Tibial artery (tissue), 4 donors: ENCODE measurements around the gene GABBR2.

Source experiments
- DNase-seq, 2 donors: peaks; one replicate each; pipeline ENCODE4 v3.0.0-alpha.2; 2019
- H3K27ac ChIP-seq, 2 donors: fragments of 200-600 bp; sonication (generic) in 1 of 2; 1 replicate in 1 of 2; 2 replicates in 1 of 2; pipeline ENCODE4 v1.5.1; 2018 to 2019; ENCODE audit warnings: mild to moderate bottlenecking in 1 of 2
- H3K27me3 ChIP-seq, 2 donors: fragments of 200-600 bp; sonication (generic) in 1 of 2; one replicate each; pipeline versions ENCODE4 v1.5.1 to v1.6.0; 2016 to 2019
- H3K36me3 ChIP-seq, 3 donors: fragments of 200-600 bp; sonication (generic) in 2 of 3; one replicate each; pipeline ENCODE4 v1.5.1; 2016 to 2019; ENCODE audit warnings: mild to moderate bottlenecking in 2 of 3
- H3K4me1 ChIP-seq, 4 donors: fragments of 200-600 bp; sonication (generic) in 2 of 4; 1 replicate in 3 of 4; 2 replicates in 1 of 4; pipeline ENCODE4 v1.5.1; 2016 to 2019
- H3K4me3 ChIP-seq, 2 donors: fragments of 200-600 bp; sonication (generic) in 1 of 2; 1 replicate in 1 of 2; 2 replicates in 1 of 2; pipeline ENCODE4 v1.5.1; 2018 to 2019; ENCODE audit warnings: mild to moderate bottlenecking in 2 of 2
- H3K9me3 ChIP-seq, 3 donors: fragments of 200-600 bp; sonication (generic) in 1 of 3; one replicate each; pipeline ENCODE4 v1.5.1; 2016 to 2019
- intact Hi-C: fragments of 100-400 bp; cut with DNase I; formaldehyde crosslinking; loops from one replicate; pipeline ENCODE4 v1.15.0; 2023; ENCODE audit warnings: low total_unique reads
- TF ChIP-seq, protein P1 (sequence below), 2 experiments: fragments of 200-600 bp in 1 of 2; fragments of 450-650 bp in 1 of 2; IDR thresholded peaks; one replicate each; pipeline ENCODE4 v1.5.1; 2017 to 2019; ENCODE audit warnings: antibody characterized with exemption in 2 of 2, mild to moderate bottlenecking in 1 of 2, moderate library complexity in 1 of 2

Gene GABBR2

DNA sequence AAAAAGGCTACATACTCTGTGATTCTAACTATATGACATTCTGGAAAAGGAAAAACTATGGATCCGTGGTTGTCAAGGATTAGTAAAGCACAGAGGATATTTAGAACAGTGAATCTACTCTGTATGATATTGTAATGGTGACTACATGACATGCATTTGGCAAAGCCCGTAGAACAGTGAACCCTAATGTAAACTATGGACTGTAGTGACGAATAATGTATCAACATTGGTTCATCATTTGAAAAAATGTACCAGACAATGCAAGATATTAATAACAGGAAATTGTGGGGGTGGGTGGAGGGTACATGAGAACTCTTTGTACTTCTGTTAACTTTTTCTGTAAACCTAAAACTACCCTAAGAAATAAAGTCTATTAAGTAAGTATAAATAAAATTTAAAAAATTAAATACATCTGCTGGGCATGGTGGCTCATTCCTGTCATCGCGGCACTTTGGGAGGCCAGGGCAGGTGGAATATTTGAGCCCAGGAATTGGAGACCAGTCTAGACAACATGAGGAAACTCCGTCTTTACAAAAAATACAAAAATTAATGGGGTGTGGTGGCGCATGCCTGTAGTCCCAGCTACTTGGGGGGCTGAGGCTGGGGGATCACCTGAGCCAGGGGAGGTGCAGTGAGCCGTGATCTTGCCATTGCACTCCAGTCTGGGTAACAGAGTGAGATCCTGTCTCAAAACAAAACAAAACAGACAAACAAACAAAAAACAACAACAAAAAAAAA is 351.6 kb downstream of the GABBR2 start:
- intact Hi-C loops: no loop called here
- DNase-seq: no peak
- Histone ChIP-seq H3K4me1 (no peaks in the 10 kb centered on the region), H3K27ac (no peak overlapping the region), H3K36me3 (no peaks in the 10 kb centered on the region), H3K27me3 (peaks cover 0 to 12% of the 10 kb centered on the region in 2 donors), H3K9me3 (peaks cover 0 to 5% (median 1%) of the 10 kb centered on the region in 3 donors), H3K4me3 (no peak overlapping the region)
- TF ChIP-seq, protein P1, sequence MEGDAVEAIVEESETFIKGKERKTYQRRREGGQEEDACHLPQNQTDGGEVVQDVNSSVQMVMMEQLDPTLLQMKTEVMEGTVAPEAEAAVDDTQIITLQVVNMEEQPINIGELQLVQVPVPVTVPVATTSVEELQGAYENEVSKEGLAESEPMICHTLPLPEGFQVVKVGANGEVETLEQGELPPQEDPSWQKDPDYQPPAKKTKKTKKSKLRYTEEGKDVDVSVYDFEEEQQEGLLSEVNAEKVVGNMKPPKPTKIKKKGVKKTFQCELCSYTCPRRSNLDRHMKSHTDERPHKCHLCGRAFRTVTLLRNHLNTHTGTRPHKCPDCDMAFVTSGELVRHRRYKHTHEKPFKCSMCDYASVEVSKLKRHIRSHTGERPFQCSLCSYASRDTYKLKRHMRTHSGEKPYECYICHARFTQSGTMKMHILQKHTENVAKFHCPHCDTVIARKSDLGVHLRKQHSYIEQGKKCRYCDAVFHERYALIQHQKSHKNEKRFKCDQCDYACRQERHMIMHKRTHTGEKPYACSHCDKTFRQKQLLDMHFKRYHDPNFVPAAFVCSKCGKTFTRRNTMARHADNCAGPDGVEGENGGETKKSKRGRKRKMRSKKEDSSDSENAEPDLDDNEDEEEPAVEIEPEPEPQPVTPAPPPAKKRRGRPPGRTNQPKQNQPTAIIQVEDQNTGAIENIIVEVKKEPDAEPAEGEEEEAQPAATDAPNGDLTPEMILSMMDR (IDR thresholded peaks at IDR 0.05): no peak

DNA sequence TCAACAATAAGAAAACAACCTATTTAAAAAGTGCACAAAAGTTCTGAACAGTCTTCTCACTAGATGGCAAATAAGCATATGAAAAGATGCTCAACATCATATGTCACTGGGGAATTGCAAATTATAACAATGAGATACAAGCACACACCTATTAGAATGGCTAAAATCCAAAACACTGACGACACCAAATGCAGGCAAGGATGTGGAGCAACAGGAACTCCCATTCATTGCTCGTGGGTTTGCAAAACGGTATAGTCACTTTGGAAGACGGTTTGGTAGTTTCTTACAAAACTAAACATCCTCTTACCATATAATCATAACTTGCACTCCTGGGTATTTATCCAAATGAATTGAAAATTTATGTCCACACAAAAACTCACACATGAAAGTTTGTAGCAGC is 352.4 kb downstream of the GABBR2 start:
- no peak for DNase-seq
- TF ChIP-seq, protein P1 (IDR thresholded peaks at IDR 0.05): no peak
- Histone ChIP-seq H3K36me3 (no peaks in the 10 kb centered on the region), H3K4me1 (no peaks in the 10 kb centered on the region), H3K27ac (no peak overlapping the region), H3K4me3 (no peak overlapping the region), H3K27me3 (peaks cover 0 to 14% of the 10 kb centered on the region in 2 donors), H3K9me3 (peaks cover 0 to 8% (median 7%) of the 10 kb centered on the region in 3 donors)
- intact Hi-C loops: no loop called here

DNA sequence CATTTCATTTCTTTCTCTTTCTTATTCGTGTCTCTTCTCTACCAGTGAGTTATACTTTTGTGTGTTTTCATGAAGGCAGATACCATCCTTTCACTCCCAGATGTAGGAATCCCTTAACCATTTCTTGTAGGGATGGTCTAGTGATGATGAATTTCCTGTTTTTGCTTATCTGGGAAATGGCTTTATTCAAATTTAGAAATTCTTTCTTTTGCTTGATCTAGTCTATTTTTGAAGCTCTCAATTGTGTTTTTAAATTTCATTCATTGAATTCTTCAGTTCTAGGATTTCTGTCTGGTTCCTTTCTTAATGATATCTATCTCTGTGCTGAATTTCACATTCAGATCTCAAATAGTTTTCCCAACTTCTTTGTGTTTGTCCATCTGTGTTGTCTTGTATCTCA is 357.4 kb downstream of the GABBR2 start:
- Histone ChIP-seq H3K4me1 (no peaks in the 10 kb centered on the region), H3K9me3 (peaks cover 0 to 12% (median 8%) of the 10 kb centered on the region in 3 donors), H3K27ac (no peak overlapping the region), H3K36me3 (no peaks in the 10 kb centered on the region), H3K4me3 (no peak overlapping the region), H3K27me3 (peaks cover 0 to 6% of the 10 kb centered on the region in 2 donors)
- TF ChIP-seq, protein P1 (IDR thresholded peaks at IDR 0.05): no peak
- intact Hi-C loops: no loop called here
- no peak for DNase-seq

DNA sequence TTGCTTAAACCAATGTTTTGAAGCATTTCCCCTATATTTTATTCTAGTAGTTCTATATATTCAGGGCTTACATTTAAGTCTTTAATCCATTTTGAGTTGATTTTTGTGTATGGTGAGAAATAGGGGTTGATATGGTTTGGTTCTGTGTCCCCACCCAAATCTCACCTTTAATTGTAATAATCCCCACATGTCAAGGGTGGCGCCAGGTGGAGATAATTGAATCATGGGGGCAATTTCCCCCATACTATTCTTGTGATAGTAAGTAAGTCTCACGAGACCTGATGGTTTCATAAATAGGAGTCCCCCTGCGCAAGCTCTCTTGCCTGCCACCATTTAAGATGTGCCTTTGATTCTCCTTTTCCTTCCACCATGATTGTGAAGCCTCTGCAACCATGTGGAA is 361.1 kb downstream of the GABBR2 start:
- TF ChIP-seq, protein P1 (IDR thresholded peaks at IDR 0.05): no peak
- intact Hi-C loops: no loop called here
- Histone ChIP-seq H3K27me3 (peaks cover 0 to 6% of the 10 kb centered on the region in 2 donors), H3K9me3 (peaks cover 0 to 12% (median 8%) of the 10 kb centered on the region in 3 donors), H3K36me3 (no peaks in the 10 kb centered on the region), H3K4me3 (no peak overlapping the region), H3K27ac (no peak overlapping the region), H3K4me1 (no peaks in the 10 kb centered on the region)
- no peak for DNase-seq

DNA sequence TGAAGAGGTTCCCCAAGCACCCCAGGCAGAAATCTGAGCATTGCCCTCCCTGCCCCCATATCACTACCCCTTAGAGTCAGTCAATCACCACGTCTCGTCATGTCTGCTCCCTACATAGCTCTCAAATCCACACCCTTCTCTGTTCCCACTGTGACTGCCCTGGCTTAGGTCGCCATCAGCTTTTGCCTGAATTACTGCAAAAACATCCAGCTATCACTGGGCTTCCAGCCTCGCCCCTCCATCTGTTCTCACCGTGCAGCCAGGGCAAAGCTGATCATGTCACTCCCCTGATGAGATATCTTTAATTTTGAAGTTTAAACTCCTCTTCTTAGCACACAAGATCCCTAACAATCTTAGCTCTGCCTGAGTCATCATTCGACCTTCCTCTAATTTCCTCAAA is 363.7 kb downstream of the GABBR2 start:
- no peak overlapping the region for H3K4me3 ChIP-seq
- DNase-seq: no peak
- TF ChIP-seq, protein P1 (IDR thresholded peaks at IDR 0.05): no peak
- H3K4me1 ChIP-seq: no peaks in the 10 kb centered on the region
- H3K27me3 ChIP-seq: no peaks in the 10 kb centered on the region
- no peak overlapping the region for H3K27ac ChIP-seq
- intact Hi-C loops: no loop called here
- H3K9me3 ChIP-seq: no peaks in the 10 kb centered on the region
- no peaks in the 10 kb centered on the region for H3K36me3 ChIP-seq
